ENCODE measurements around the gene PLOD3. TPM values are rescaled to one million over a fixed set of nuclear protein-coding genes. Genes with fewer than 3 reads are reported as not detected.
"Not testable (repeated sequence)": the region's sequence is repeated elsewhere in the genome, so short reads cannot be mapped to it uniquely, and the experiment has no call there.

The PLOD3 gene
- polyA plus RNA-seq, 1 experiment: 187 TPM

DNA sequence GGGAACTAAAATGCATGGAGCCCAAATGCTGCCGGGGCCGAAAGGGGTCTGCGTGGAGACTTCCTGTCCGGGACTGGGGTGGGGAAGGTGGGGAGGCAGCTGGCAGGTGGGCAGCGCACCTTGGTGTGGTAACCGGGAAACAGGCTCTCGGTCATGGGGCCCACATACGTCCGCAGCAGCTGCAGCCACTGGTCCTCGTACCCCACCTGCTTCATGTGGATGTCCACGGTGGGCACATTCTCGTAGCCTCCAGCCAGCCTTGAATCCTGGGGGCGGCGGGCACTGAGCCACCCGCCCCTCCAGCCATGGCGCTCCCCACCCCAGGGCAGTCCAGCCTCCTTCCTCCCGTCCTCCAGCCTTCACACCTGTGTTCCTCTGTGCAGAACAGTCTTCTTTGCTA is 9.9 kb downstream of the PLOD3 start:
- TF ChIP-seq, protein P1, sequence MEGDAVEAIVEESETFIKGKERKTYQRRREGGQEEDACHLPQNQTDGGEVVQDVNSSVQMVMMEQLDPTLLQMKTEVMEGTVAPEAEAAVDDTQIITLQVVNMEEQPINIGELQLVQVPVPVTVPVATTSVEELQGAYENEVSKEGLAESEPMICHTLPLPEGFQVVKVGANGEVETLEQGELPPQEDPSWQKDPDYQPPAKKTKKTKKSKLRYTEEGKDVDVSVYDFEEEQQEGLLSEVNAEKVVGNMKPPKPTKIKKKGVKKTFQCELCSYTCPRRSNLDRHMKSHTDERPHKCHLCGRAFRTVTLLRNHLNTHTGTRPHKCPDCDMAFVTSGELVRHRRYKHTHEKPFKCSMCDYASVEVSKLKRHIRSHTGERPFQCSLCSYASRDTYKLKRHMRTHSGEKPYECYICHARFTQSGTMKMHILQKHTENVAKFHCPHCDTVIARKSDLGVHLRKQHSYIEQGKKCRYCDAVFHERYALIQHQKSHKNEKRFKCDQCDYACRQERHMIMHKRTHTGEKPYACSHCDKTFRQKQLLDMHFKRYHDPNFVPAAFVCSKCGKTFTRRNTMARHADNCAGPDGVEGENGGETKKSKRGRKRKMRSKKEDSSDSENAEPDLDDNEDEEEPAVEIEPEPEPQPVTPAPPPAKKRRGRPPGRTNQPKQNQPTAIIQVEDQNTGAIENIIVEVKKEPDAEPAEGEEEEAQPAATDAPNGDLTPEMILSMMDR (IDR thresholded peaks at IDR 0.05; ENCODE audit: insufficient read depth, low read depth, low read length): no peak
- Histone ChIP-seq H3K4me3 (ENCODE audit: low read depth, low read length) (no peak overlapping the region), H3K36me3 (ENCODE audit: control insufficient read depth, insufficient read depth, low read length) (peaks cover 29% of the 10 kb centered on the region), H3K27me3 (ENCODE audit: control insufficient read depth, insufficient read depth, low read length) (peaks cover 3% of the 10 kb centered on the region)
- no peak for DNase-seq (ENCODE audit: low read depth)
- ChIA-PET POLR2A (no interaction called here), CTCF (interaction anchor here (0.8 to 1.1 kb wide), 2 partner anchors 14 to 15 kb away, joined by 4 to 5 read pairs; no protein-coding TSS in a partner anchor)

DNA sequence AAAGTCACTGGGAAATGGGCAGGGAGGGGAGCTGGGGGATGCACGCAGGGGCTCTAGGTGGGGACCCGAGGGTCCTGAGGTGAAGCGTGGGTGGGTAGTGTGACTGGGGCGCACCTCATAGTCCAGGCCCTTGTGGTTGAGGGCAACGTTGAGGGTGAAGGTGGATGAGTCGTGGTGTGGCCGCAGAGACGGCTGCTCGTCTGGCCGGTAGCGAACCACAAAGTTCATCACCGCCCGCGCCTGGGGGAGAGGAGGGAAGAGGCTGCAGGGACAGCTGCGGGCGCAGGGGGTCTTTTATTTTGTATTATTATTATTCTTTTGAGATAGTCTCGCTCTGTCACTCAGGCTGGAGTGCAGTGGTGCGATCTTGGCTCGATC is 10.7 kb downstream of the PLOD3 start:
- POLR2A ChIA-PET: interaction anchor here (0.7 kb wide), 1 partner anchor 50 kb away, joined by 4 read pairs; no protein-coding TSS in a partner anchor
- Histone ChIP-seq H3K4me3 (ENCODE audit: low read depth, low read length) (no peak overlapping the region), H3K27me3 (ENCODE audit: control insufficient read depth, insufficient read depth, low read length) (peaks cover 9% of the 10 kb centered on the region), H3K36me3 (ENCODE audit: control insufficient read depth, insufficient read depth, low read length) (peaks cover 23% of the 10 kb centered on the region)
- no peak for DNase-seq (ENCODE audit: low read depth)
- TF ChIP-seq, protein P1 (IDR thresholded peaks at IDR 0.05; ENCODE audit: insufficient read depth, low read depth, low read length): no peak
- CTCF ChIA-PET: interaction anchor here (5.1 kb wide), 1 partner anchor 13 kb away, joined by 35 read pairs; no protein-coding TSS in a partner anchor

DNA sequence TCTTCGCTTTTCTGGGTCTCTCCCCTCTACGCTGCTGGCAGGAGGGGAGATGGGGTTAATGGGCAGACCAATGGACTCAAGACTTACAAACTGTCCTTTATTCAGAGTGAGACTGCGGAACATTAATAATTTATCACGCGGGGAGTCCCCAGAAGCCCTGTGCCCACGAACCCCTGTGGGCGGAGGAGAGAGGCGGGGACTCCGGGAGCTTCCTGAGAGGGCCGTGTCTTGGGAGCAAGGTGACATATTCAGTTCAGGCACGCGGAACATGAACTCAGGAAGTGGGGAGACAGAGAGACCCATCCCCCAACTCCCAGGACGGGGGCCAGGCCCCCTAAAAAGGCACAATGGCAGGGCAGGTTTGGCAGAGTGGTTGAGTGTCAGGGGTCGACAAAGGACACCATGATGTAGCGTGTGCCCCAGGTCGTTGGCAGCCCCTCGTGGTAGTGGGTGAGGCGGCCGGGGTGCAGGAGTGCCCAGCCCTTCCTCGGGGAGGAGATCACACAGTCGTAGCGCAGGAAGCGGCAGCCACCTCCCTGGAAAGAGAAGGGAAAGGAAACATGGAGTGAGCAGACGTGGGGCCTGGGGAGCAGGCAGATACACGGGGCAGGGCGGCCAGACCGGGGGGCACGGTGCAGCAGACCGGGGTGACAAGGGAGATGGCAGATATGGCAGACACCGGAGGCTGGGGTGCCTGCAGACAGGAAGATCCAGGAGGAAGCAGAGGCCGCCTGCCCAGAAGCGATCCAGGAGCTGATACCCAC is 11.3 kb downstream of the PLOD3 start:
- CTCF ChIA-PET: interaction anchor here (1.1 to 5.1 kb wide), 2 partner anchors 13 to 62 kb away, joined by 4 to 35 read pairs; no protein-coding TSS in a partner anchor
- Histone ChIP-seq H3K36me3 (ENCODE audit: control insufficient read depth, insufficient read depth, low read length) (peaks cover 18% of the 10 kb centered on the region), H3K27me3 (ENCODE audit: control insufficient read depth, insufficient read depth, low read length) (peaks cover 11% of the 10 kb centered on the region), H3K4me3 (ENCODE audit: low read depth, low read length) (no peak overlapping the region)
- POLR2A ChIA-PET: interaction anchor here (0.7 kb wide), 1 partner anchor 50 kb away, joined by 4 read pairs; no protein-coding TSS in a partner anchor
- TF ChIP-seq, protein P1 (IDR thresholded peaks at IDR 0.05; ENCODE audit: insufficient read depth, low read depth, low read length): no peak
- DNase-seq (ENCODE audit: low read depth): no peak

DNA sequence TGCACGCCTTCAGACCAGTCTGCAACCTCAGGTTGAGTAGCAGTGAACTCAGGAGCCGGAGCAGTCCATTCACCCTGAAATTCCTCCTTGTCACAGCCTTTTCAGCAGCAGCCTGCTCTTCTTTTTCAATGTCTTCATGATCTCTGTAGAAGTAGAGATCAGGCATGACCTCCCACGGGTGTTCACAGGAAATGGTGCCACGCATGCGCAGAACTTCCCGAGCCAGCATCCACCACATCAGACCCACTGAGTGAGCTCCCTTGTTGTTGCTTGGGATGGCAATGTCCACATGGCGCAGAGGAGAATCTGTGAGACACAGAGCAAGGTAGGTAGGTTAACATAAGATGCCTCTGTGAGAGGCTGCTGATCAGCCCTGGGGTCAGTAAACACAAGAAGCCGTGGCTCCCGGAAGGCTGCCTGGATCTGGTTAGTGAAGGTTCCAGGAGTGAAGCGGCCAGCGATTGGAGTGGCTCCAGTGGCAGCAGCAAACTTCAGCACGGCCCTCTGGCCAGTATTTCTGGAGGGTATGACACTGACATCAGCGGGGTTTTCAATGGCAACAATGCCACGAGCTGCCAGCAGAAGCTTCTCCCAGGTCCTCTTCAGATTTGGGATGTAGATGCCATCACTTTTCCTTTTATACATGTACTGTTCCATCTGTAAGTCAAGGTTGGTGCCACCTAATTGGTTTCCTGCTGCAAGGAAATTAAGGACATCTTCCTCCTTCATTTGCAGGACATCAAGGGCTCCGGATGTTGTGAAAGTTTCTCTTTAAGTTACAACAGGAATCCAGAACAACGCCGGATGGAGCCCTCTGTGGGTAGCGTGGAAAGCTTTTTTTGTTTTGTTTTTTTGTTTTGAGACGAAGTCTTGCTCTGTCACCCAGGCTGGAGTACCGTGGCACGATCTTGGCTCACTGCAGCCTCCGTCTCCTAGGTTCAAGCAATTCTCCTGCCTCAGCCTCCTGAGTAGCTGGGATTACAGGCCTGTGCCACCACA is 13.3 kb downstream of the PLOD3 start:
- H3K27me3 ChIP-seq (ENCODE audit: control insufficient read depth, insufficient read depth, low read length): peaks cover 19% of the 10 kb centered on the region
- DNase-seq (ENCODE audit: low read depth); H3K36me3 ChIP-seq (ENCODE audit: control insufficient read depth, insufficient read depth, low read length); H3K4me3 ChIP-seq (ENCODE audit: low read depth, low read length); POLR2A ChIA-PET: not testable (repeated sequence)
- CTCF ChIA-PET: interaction anchor here (5.1 kb wide), 1 partner anchor 11 kb away, joined by 35 read pairs; no protein-coding TSS in a partner anchor

DNA sequence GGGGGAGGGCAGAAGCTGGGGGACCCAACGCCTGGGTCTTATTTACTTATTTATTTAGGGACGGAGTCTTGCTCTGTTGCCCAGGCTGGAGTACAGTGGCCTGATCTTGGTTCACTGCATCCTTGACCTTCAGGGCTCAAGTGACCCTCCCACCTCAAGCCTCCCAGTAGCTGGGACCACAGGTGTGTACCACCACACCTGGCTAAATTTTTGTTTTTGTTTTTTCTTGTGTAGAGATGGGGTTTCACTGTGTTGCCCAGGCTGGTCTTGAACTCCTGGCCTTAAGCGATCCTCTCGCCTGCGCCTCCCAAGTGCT is 14.8 kb downstream of the PLOD3 start:
- peaks cover 2% of the 10 kb centered on the region; the same call in 1 of the 2 replicates for H3K36me3 ChIP-seq (ENCODE audit: control insufficient read depth, insufficient read depth, low read length)
- DNase-seq (ENCODE audit: low read depth): no peak
- no peak overlapping the region for H3K4me3 ChIP-seq (ENCODE audit: low read depth, low read length)
- POLR2A ChIA-PET: no interaction called here
- TF ChIP-seq, protein P1 (IDR thresholded peaks at IDR 0.05; ENCODE audit: insufficient read depth, low read depth, low read length): no peak
- H3K27me3 ChIP-seq (ENCODE audit: control insufficient read depth, insufficient read depth, low read length): peaks cover 19% of the 10 kb centered on the region
- CTCF ChIA-PET: interaction anchor here (1.5 to 5.1 kb wide), 2 partner anchors 9 to 58 kb away, joined by 4 to 35 read pairs; no protein-coding TSS in a partner anchor

Data from BJ (cell line).